Endodermal cell (in vitro differentiated cells): ENCODE results near the gene ANG. TPM values are rescaled to one million over a fixed set of nuclear protein-coding genes. Genes with fewer than 3 reads are reported as not detected.
A peak's percentile ranks its signal among the peaks of the same experiment; 100 is the strongest.

Experiments used
- DNase-seq: peaks from one replicate; pipeline ENCODE4 v3.0.0-alpha.2; 2017
- H3K27ac ChIP-seq: 2 replicates; pipeline ENCODE4 v1.5.1; 2013; ENCODE audit warnings: mild to moderate bottlenecking, low read depth, low read length, moderate library complexity
- H3K27me3 ChIP-seq: 2 replicates; pipeline ENCODE4 v1.6.1; 2013; ENCODE audit warnings: mild to moderate bottlenecking, low read length, moderate library complexity; ENCODE audit not compliant: insufficient read depth, control insufficient read depth, poor library complexity, severe bottlenecking
- H3K36me3 ChIP-seq: 2 replicates; pipeline ENCODE4 v1.7.0; 2013; ENCODE audit warnings: mild to moderate bottlenecking, low read length, moderate library complexity; ENCODE audit not compliant: control insufficient read depth, insufficient read depth
- H3K4me1 ChIP-seq: one replicate; pipeline ENCODE4 v1.7.0; 2013; ENCODE audit warnings: low read length; ENCODE audit not compliant: control insufficient read depth, insufficient read depth
- H3K4me3 ChIP-seq: 2 replicates; pipeline ENCODE4 v1.5.1; 2013; ENCODE audit warnings: mild to moderate bottlenecking, low read length, moderate library complexity
- H3K9ac ChIP-seq: 2 replicates; pipeline ENCODE4 v1.6.1; 2013; ENCODE audit warnings: mild to moderate bottlenecking, low read length, moderate library complexity; ENCODE audit not compliant: poor library complexity, severe bottlenecking; ENCODE audit errors: extremely low read depth
- H3K9me3 ChIP-seq: 2 replicates; pipeline ENCODE4 v1.6.1; 2013; ENCODE audit warnings: mild to moderate bottlenecking, low read length, moderate library complexity; ENCODE audit not compliant: control insufficient read depth
- H3K27ac Mint-ChIP-seq: 2 replicates; pipeline ENCODE4 v1.8.0; 2020; ENCODE audit warnings: mixed read lengths
- H3K27me3 Mint-ChIP-seq: 2 replicates; pipeline ENCODE4 v1.8.0; 2021; ENCODE audit warnings: mild to moderate bottlenecking, mixed read lengths; ENCODE audit not compliant: insufficient read depth
- H3K36me3 Mint-ChIP-seq: 2 replicates; pipeline ENCODE4 v1.8.0; 2020; ENCODE audit warnings: low read depth, mixed read lengths
- H3K4me1 Mint-ChIP-seq: 2 replicates; pipeline ENCODE4 v1.8.0; 2020; ENCODE audit warnings: mixed read lengths
- H3K4me3 Mint-ChIP-seq: 2 replicates; pipeline ENCODE4 v1.8.0; 2020; ENCODE audit warnings: mild to moderate bottlenecking, moderate library complexity, mixed read lengths
- H3K9me3 Mint-ChIP-seq: 2 replicates; pipeline ENCODE4 v1.8.0; 2020; ENCODE audit warnings: mild to moderate bottlenecking, mixed read lengths
- CTCF ChIP-seq: fragments of 200-600 bp; sonication (generic); conservative IDR thresholded peaks from 2 replicates; pipeline ENCODE4 v1.5.0; 2021; ENCODE audit warnings: antibody characterized with exemption, mild to moderate bottlenecking
- WGBS, 2 experiments: methylation state at CpG; one replicate each; pipeline versions ENCODE4 v1.1.5 to v1.1.7; 2013; ENCODE audit warnings: missing lambda C conversion rate in 2 of 2, mixed read lengths in 1 of 2; ENCODE audit not compliant: insufficient coverage in 1 of 2, insufficient read length in 1 of 2; 5-methylcytosine and 5-hydroxymethylcytosine counted together
- total RNA-seq, 2 donors: library from RNA; stranded (reverse); fragmentation: NEBNext Ultra II Directional in 1 of 2; extraction: Animal tissue kit (Norgen Biotek cat#: 25700) in 1 of 2; gene quantifications; 2 replicates in 1 of 2; 3 replicates in 1 of 2; pipeline ENCODE4 v1.2.1, GENCODE V29; 2021

The ANG gene
- total RNA-seq, 2 donors from 2014 or later = 2.6 to 3.4 TPM

DNA sequence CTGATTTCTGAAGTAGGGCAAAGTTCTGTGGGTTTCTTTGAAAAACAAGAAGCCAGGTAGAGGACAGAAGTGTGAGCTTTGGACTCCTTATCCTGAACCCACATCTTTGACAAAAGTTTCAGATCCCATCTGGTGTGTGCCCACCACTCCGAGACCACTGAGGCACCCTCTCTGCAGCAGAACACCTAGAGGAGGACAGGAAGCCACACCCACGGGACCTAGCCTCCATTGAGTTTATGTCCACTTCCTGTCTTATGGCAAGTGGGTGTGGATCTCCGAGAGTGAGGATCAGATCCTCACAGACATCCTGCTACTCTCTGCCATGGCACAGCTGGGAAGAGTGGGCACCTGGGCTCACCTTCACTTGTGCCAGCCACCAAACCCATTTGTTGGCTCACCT, 30.3 kb upstream of the ANG start:
- H3K27ac Mint-ChIP-seq = no peak overlapping the region
- Histone ChIP-seq H3K4me3 (no peak overlapping the region), H3K27me3 (peaks cover 7% of the 10 kb centered on the region), H3K36me3 (no peaks in the 10 kb centered on the region), H3K9me3 (no peaks in the 10 kb centered on the region), H3K27ac (no peak overlapping the region), H3K9ac (no peak overlapping the region), H3K4me1 (peaks cover 4% of the 10 kb centered on the region)
- H3K4me1 Mint-ChIP-seq = peaks cover 15% of the 10 kb centered on the region
- no peaks in the 10 kb centered on the region for H3K9me3 Mint-ChIP-seq
- 90 to 92% methylated on average over 3 of the region's 3 CpGs for WGBS, 2 experiments
- H3K4me3 Mint-ChIP-seq = peak overlapping the region; percentile 49
- H3K36me3 Mint-ChIP-seq = no peaks in the 10 kb centered on the region
- no peak for DNase-seq
- no peak for TF ChIP-seq CTCF
- H3K27me3 Mint-ChIP-seq = peaks cover 65% of the 10 kb centered on the region

DNA sequence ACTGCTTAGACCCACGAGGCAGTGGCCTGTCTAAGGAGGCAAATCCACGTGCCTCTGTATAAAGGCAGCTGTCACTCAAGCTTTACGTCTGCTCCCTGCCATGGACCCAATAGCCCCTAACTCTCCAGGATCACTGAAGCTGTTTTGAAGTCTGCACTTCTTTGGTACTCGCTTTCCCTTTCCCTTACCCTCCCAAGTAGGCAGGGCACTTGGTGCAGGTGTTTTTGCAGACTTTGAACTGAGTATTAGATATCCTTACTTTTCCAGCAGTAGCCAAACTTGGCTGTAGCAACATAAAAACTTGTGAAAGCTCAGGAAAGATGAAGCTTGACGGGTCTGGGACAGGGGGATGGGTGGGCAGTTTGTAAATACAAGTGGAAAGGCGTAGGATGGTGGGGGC, 29.2 kb upstream of the ANG start:
- Histone ChIP-seq H3K9me3 (no peaks in the 10 kb centered on the region), H3K9ac (no peak overlapping the region), H3K27me3 (peaks cover 7% of the 10 kb centered on the region), H3K4me3 (no peak overlapping the region), H3K36me3 (no peaks in the 10 kb centered on the region), H3K4me1 (peaks cover 4% of the 10 kb centered on the region), H3K27ac (no peak overlapping the region)
- Mint-ChIP-seq H3K27me3 (peaks cover 75% of the 10 kb centered on the region), H3K4me1 (peaks cover 13% of the 10 kb centered on the region), H3K27ac (no peak overlapping the region), H3K36me3 (no peaks in the 10 kb centered on the region), H3K9me3 (no peaks in the 10 kb centered on the region), H3K4me3 (no peak overlapping the region)
- DNase-seq = no peak
- no peak for TF ChIP-seq CTCF
- WGBS, 2 experiments = 78 to 87% methylated on average over 5 to 6 of the region's 6 CpGs

- H3K36me3 ChIP-seq = no peaks in the 10 kb centered on the region
- peaks cover 76% of the 10 kb centered on the region for H3K27me3 Mint-ChIP-seq
- no peak overlapping the region for H3K27ac ChIP-seq
- peaks cover 11% of the 10 kb centered on the region for H3K4me1 Mint-ChIP-seq
- H3K36me3 Mint-ChIP-seq = no peaks in the 10 kb centered on the region
- no peak for TF ChIP-seq CTCF
- no peak overlapping the region for H3K27ac Mint-ChIP-seq
- 89 to 95% methylated on average over 16 to 26 of the region's 26 CpGs for WGBS, 2 experiments
- no peaks in the 10 kb centered on the region for H3K9me3 Mint-ChIP-seq
- peaks cover 4% of the 10 kb centered on the region for H3K4me1 ChIP-seq
- peaks cover 7% of the 10 kb centered on the region for H3K27me3 ChIP-seq
- H3K9me3 ChIP-seq = no peaks in the 10 kb centered on the region
- no peak for DNase-seq
- H3K9ac ChIP-seq = no peak overlapping the region
- peak overlapping the region; percentile 44 for H3K4me3 Mint-ChIP-seq
- no peak overlapping the region for H3K4me3 ChIP-seq
Observed at GRCh38 chr14:20659813-20660395, 28.7 kb upstream of the ANG start.
